Stimulated activated CD4-positive, alpha-beta T cell treated with anti-CD3 and anti-CD28 coated beads, Interleukin-1b, Interleukin-23, amount 100 ng/mL, for 4 hours (primary cell): ENCODE data around the gene MCOLN1.
A peak's percentile ranks its signal among the peaks of the same experiment; 100 is the strongest.
"Not testable (repeated sequence)": the region's sequence is repeated elsewhere in the genome, so short reads cannot be mapped to it uniquely, and the experiment has no call there.

Experiments
- DNase-seq, 2 donors: peaks; one replicate each; pipeline ENCODE4 v3.0.0-alpha.2; 2020; ENCODE audit warnings: low read depth in 2 of 2

Gene MCOLN1

DNA sequence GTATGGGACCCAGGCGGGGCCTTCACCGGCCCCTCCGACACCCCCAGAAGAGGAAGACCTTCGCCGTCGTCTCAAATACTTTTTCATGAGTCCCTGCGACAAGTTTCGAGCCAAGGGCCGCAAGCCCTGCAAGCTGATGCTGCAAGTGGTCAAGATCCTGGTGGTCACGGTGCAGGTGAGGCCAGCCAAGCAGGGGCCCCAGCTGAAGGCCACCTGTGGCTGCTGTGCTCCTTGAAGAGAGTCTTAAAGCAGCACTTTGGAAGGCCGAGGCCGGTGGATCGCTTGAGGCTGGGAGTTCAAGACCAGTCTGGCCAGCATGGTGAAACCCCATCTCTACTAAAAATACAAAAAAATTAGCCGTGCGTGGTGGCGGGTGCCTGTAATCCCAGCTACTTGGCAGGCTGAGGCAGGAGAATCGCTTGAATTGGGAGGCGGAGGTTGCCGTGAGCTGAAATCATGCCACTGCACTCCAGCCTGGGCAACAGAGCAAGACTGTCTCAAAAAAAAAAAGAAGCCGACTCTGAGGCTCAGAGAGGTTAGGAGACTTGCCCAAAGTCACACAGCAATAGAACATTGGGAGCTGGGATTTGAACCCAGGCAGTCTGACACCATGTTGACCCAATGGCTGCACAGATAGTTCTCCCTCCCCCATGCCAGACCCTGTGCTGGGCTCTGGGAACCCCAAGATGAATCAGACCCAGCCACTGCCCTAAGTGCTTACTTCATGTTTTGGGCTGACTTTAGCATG, 2.7 kb downstream of the MCOLN1 start:
- DNase-seq: no peak

DNA sequence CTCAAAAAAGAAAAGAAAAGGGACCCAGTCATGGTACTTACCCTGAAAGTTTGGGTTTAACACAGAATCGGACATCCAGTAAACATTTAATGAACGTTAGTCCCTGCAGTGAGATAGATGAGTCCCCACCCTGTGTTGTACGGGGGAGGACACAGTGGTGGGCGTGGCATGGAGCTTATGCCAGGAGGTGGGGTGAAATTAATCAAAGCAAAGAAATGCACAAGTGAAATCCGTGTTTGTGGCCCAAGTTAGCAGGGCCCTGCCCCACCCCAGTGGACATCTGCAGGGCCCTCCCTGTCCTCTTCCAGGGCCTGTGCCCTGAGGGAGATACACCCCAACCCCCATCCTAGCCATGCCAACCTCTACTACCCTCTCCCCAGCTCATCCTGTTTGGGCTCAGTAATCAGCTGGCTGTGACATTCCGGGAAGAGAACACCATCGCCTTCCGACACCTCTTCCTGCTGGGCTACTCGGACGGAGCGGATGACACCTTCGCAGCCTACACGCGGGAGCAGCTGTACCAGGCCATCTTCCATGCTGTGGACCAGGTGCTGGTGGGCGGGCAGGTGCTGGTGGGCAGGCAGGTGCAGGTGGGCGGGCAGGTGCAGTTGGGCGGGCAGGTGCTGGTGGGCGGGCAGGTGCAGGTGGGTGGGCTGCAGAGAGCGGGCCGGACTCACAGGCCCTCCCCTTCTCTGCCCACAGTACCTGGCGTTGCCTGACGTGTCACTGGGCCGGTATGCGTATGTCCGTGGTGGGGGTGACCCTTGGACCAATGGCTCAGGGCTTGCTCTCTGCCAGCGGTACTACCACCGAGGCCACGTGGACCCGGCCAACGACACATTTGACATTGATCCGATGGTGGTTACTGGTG, 3.9 kb downstream of the MCOLN1 start:
- DNase-seq: no peak

DNA sequence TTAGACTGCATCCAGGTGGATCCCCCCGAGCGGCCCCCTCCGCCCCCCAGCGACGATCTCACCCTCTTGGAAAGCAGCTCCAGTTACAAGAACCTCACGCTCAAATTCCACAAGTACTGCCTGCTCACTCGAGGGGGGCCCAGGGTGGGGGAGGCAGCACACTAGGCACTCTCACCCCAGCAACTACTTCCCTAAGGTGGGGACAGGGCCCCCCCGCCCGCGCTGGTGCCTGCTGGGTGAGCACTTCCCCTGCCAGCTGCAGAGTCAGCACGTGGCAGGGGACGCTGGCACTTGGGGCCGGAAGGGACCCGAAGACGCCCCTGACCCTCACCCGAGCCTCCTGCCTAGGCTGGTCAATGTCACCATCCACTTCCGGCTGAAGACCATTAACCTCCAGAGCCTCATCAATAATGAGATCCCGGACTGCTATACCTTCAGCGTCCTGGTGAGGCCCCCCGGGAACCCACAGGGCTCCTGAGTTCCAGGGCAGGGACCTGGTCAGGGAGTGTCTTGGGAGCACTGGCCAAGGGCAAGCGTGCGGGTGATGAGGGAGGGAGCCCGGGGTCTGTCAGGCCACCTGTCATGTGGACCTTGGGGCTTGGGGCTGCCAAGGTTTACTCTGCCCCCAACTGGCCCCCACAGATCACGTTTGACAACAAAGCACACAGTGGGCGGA, 5.2 kb downstream of the MCOLN1 start:
- no peak for DNase-seq

DNA sequence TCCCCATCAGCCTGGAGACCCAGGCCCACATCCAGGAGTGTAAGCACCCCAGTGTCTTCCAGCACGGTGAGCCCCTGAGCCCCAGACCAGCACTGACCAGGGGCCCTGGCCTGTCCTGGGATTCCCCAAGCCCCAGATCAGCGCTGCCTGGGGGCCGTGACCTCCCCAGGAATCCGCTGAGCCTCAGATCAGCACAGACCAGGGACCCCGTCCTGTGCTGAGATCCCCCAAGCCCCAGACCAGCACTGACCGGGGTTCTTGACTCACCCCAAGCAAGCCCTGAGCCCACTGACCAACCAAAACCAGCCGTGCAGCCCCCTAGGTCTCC, 5.7 kb downstream of the MCOLN1 start:
- DNase-seq: no peak

DNA sequence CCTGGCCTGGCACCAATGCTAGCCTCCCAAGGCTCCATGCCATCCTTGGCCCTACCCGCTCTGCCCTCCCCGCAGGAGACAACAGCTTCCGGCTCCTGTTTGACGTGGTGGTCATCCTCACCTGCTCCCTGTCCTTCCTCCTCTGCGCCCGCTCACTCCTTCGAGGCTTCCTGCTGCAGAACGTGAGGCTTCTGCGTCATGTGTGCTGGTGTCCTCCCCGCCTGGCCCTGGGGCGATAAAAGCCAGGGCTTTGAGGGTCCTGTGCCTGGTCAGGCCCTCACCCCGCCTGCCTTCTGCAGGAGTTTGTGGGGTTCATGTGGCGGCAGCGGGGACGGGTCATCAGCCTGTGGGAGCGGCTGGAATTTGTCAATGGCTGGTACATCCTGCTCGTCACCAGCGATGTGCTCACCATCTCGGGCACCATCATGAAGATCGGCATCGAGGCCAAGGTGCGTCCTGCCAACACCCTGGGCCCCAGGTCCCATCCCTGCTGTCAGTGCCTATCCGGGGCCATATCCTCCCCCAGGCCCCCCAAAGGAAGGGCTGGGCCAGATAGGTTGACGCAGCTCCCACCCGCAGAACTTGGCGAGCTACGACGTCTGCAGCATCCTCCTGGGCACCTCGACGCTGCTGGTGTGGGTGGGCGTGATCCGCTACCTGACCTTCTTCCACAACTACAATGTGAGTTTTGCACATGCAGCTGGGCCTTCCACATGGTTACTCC, 6.3 kb downstream of the MCOLN1 start:
- no peak for DNase-seq

DNA sequence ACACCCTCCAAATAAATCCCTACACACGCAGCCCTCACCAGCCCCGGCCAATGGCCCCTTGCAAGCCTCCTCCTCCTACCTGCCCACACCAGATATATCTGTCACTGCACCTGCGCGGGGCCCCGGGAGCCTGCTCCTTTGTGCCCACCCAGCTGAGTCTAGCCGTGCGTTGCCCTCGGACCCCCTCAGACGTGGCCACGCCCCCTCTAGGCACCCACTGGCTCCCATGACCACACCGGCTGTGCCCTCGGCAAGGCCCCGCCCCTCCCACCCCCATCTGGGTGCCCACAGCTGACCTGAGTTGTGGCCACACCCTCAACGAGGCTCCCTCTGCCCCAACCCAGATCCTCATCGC, 6.8 kb downstream of the MCOLN1 start:
- no peak for DNase-seq

DNA sequence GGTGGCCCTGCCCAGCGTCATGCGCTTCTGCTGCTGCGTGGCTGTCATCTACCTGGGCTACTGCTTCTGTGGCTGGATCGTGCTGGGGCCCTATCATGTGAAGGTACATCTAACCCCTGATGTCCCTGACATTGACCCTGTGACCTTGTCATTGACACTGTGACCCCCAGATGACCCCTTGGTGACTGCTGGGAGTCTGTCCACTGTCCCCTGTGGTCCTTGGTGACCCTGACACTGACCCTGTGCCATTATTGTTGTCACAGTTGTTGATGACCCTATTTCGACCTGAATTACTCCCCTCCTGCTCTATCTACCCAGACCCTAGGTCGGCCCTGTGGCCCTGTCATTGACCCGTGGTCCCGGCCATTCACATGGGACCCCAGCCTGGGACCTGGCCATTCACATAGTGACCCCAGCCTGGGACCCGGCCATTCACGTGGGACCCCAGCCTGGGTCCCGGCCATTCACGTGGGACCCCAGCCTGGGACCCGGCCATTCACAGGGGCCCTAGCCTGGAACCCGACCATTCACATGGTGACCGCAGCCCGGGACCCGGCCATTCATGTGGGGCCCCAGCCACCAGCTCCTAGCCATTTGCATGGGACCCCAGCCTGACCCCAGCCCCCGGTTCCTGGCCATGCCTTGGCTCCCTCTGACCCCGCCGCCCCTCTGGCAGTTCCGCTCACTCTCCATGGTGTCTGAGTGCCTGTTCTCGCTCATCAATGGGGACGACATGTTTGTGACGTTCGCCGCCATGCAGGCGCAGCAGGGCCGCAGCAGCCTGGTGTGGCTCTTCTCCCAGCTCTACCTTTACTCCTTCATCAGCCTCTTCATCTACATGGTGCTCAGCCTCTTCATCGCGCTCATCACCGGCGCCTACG, 7.4 kb downstream of the MCOLN1 start:
- no peak for DNase-seq

DNA sequence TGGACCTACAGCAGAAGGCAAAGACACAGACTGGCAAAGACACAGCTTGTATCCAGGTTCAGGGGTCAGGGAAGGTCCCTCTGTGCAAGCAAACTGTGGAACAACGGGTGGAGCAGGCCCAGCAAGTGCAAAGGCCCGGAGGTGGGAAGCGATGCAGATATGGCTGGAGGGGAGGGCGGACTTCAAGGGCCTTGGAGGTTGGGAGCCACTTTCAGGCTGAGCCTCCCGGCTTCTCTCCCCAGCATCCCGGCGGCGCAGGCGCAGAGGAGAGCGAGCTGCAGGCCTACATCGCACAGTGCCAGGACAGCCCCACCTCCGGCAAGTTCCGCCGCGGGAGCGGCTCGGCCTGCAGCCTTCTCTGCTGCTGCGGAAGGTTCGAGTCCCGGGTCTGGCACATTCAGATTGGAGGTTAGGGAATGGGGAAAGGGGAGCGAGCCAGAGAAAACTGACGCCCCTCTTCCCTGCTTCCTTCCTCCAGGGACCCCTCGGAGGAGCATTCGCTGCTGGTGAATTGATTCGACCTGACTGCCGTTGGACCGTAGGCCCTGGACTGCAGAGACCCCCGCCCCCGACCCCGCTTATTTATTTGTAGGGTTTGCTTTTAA, 11.0 kb downstream of the MCOLN1 start:
- no peak for DNase-seq

DNA sequence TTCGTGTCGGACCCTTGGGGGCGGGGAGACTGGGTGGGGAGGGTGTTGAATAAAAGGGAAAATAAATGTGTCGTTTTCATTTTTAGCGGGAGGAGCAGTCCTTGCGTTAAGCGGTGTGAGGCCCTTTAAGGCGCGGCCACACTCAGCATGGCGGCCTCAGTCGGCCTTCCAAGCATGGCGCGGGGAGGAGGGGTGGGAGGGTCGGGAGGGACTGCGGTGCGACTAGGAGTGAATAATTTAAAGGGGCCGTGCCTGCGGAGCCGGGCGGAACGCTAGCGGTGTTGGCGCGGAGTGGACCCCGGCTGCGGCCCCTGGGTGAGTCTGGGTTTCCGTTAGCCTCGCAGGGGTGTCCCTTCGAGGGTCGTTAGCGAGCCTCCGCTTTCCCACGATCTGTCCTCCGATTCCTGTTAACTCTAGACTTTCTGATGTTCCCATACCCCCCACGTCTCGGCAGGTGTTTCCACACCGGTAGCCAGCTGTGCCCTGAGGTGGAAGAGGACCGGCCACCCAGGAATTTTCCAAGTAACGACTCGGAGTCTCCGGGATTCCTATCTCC, 11.6 kb downstream of the MCOLN1 start:
- peak; percentile 74 to 75 for DNase-seq

DNA sequence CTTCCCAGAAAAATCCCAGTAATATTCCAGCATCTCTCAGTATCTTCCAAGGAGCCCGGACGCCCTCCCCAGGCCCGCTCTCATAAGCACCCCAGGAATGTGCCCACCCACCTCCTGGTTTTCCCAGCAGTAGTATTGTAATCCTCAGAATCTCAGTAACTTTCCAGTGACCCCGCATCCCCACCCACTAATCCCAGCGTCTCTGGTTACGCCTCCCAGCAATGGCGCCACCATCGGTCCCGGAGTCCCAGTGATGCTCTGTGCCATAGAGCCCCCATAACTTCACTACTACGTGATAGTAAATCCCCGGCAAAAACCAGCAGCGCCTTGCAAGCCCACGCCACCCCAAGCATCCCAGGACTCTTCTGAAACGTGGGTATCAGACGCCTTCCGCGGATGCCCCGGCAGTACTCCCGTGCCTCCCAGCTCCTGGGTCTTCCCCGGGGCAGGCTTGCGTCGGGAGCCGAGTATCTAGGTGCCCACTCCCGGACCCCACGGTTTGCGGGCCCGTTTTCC, 12.2 kb downstream of the MCOLN1 start:
- peak in 1 of 2 donors; percentile 22 for DNase-seq

DNA sequence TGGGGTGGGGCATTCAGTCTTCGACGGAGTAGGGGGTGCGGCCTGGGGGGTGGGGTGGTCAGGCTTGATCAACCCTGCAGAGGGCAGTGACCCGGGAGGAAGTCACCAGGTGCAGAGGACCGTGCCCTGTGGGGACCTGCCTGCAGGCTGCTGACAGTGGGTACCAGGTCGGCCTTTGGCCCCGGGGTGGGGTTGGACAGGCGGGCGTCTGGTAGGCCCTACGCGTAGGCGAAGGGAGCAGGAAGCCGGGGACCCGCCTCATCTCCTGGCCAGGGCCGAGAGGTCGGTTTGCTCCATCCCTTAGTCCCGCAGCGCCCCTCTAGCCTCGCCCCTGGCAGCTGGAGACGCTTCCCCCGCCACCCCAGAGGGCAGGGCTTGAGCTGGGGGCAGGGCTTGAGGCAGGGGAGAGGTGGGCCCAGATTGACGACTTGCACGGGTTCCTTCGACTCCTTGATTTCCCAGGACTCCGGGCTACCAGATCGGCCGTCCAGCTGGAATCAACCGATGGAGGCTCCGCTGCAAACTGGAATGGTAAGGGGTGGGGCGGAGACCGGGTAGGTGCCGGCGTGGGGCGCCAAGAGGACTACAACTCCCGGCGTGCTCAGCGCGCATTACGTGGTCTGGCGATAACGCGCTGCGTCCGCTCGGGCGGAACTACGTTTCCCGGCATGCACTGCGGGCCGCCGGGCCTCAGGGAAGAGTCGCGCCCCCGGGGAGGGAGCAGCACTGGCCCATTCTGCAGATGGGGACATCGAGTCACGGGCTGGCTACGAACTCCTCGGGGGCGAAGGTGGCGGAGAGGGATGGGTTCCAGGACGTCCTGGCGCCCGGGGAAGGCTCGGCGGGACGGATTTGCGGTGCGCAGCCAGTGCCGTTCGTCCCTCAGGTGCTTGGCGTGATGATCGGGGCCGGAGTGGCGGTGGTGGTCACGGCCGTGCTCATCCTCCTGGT, 12.9 kb downstream of the MCOLN1 start, which contains the start of gene PNPLA6:
Gene PNPLA6 (plus strand): TSS at position 671 of the 951 bp plus-strand sequence. CDS start 72 bp downstream, at position 743.
- peak; percentile 85 to 94 for DNase-seq

DNA sequence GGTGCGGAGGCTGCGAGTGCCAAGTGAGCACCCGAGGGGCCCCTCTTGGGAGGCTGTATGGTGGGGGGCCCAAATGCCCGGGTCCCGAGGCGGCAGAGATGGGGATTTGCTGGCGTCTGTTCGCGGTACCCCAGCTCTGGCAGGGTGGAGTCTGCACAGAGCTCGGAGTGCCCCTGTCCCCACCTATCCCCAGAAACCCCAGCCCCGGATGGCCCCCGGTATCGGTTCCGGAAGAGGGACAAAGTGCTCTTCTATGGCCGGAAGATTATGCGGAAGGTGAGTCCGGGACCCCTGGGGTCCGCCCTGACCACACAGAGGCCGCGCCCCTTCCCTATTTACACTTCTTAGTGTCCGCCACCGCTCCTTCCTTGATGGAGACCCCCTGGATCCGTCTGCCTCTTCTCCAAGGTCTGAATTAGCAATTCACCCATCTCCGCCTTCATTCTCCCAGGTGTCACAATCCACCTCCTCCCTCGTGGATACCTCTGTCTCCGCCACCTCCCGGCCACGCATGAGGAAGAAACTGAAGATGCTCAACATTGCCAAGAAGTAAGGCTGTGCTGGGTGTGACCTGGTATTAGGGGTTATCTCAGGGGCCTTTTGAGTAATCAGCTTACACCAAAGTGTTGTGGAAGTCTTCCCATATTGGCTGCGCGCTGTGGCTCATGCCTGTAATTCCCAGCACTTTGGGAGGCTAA, 13.7 kb downstream of the MCOLN1 start:
- DNase-seq: no peak

DNA sequence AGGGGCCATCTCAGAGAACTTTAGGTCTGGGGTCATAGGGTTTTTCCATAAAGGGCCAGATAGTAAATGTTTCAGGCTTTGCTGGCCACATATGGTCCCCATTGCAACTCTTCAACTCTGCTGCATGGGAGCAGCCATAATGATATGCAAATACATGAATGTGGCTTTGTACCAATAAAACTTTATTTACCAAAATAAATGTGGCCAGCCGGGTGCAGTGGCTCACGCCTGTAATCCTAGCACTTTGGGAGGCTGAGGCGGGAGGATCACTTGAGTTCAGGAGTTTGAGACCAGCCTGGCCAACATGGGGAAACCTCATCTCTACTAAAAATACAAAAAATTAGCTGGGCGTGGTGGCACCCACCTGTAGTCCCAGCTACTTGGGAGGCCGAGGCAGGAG, 16.6 kb downstream of the MCOLN1 start:
- not testable (repeated sequence) for DNase-seq

DNA sequence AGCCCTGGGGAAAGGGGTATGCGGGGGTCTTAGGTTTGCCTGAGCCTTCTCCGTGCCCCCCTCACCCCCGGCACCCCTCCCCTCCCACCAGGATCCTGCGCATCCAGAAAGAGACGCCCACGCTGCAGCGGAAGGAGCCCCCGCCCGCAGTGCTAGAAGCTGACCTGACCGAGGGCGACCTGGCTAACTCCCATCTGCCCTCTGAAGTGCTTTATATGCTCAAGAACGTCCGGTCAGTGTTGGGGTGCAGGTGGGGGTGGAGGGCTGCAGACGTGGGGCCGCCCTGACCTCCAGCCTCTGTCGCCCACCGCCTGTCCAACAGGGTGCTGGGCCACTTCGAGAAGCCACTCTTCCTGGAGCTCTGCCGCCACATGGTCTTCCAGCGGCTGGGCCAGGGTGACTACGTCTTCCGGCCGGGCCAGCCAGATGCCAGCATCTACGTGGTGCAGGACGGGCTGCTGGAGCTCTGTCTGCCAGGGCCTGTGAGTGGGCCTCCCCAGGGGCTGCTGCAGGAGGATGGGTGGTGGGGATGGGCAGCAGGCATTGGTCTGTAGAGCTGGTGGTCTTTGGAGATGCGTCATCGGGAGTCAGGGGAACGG, 17.5 kb downstream of the MCOLN1 start:
- no peak for DNase-seq

DNA sequence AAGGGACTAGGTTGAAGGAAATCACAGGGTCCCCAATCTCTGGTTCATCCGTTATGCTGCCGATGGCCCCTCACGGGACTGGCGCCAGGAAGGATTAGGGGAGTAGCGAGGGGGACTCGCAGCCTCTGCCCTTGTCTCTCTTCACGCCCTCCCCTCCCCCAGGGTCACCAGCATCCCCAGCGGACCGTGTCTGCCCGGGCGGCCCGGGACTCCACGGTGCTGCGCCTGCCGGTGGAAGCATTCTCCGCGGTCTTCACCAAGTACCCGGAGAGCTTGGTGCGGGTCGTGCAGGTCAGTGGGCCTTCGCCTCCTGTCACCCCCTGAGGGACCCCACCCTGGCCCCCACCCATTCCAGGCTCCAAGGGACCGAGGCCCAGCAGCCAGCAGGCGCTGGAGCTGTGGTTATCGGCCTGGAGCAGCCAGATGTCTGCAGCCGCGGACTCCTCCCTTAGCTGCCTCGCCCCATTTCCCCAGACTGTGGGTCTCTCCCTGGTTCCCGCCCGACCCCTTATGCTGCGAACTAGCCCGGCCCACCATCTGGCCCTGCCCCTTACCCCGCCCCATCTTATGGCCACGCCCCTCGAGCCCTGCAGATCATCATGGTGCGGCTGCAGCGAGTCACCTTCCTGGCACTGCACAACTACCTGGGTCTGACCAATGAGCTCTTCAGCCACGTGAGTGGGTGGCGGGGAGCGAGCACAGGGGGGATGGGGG, 18.5 kb downstream of the MCOLN1 start:
- DNase-seq: no peak

DNA sequence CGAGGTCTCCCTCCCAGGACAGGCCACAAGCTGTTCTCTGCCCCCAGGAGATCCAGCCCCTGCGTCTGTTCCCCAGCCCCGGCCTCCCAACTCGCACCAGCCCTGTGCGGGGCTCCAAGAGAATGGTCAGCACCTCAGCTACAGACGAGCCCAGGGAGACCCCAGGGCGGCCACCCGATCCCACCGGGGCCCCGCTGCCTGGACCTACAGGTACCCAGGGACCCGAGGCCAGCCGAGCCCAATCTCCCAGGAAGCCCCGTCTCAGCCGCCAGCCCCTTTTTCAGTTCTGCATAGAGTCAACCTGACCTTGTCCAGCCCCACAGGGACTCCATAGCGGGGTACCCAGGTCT, 19.0 kb downstream of the MCOLN1 start:
- DNase-seq: no peak

DNA sequence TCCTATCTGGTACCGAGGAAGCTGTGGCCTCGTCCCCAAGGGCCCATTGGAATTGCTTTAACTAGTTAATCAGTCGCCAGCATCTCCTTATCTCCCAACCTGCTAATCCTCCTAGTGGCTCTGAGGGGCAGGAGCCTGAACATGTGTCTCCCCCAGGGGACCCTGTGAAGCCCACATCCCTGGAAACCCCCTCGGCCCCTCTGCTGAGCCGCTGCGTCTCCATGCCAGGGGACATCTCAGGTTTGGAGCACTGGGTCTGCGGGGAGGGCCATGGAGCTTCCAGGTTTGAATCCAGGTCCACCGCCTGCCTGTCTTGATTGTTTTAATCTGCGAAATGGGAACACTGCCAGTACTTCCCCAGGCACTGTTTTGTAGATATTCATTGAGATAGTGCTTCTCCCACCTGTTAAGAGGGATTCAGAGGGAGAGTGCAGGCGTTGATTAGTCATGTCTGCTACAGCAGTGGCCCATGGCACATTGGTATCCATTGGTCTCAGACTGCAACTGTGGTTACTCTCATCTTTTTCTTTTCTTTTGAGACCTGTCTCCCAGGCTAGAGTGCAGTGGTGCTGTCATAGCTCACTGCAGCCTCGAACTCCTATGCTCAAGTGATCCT, 19.5 kb downstream of the MCOLN1 start:
- no peak for DNase-seq
